SK-N-MC (cell line): ENCODE data around the gene NUDT12.

Source experiments
- EZH2 ChIP-seq: fragments of 200-600 bp; sonication (generic); IDR thresholded peaks from one replicate; pipeline ENCODE4 v1.6.1; 2017; ENCODE audit warnings: antibody characterized with exemption
- POLR2AphosphoS5 ChIP-seq: IDR thresholded peaks from 2 replicates; pipeline ENCODE4 v1.6.1; 2012; ENCODE audit warnings: mild to moderate bottlenecking, low read depth, low read length, borderline replicate concordance

DNA sequence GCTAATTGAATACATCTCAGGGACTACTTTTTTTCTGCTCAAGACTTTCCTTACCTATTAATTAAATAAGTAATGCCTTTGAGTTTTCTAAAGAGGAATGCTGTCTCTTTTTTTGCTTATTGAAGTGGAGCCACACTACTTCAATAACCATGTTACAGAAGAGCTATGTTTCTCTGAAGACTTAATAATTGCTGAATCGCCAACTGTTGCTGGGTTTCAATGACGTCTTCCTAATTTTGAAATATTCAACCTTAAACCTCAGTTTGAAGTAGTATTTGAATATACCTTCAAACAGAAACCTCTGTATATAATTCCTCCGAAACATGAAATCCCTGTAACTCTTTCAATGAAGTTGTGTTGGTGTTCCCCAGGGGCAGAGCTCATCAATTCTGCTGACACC lies 21.0 kb downstream of the NUDT12 start:
- TF ChIP-seq EZH2 (no peak), POLR2AphosphoS5 (no peak)
